Measurements from ENCODE around the gene BMP7.
"Not testable (repeated sequence)": the region's sequence is repeated elsewhere in the genome, so short reads cannot be mapped to it uniquely, and the experiment has no call there.

The BMP7 gene

DNA sequence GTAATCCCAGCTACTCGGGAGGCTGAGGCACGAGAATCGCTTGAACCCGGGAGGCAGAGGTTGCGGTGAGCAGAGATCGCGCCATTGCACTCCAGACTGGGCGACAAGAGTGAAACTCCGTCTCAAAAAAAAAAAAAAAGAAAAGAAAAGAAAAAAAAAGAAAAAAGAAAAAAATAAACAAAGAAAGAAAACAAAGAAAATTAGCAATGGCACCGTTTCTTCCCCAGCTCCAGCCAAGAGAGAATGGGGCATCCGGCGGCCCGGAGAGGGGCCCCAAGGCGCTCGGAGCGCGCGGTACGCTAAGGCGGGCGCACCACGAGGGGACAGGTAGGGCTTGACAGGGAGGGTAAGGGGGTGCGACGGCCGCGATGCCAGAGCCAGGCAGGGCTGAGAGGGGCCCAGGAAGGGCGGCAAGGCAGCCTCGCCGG lies 1.5 kb downstream of the BMP7 start:
- DNase-seq = not testable (repeated sequence)

DNA sequence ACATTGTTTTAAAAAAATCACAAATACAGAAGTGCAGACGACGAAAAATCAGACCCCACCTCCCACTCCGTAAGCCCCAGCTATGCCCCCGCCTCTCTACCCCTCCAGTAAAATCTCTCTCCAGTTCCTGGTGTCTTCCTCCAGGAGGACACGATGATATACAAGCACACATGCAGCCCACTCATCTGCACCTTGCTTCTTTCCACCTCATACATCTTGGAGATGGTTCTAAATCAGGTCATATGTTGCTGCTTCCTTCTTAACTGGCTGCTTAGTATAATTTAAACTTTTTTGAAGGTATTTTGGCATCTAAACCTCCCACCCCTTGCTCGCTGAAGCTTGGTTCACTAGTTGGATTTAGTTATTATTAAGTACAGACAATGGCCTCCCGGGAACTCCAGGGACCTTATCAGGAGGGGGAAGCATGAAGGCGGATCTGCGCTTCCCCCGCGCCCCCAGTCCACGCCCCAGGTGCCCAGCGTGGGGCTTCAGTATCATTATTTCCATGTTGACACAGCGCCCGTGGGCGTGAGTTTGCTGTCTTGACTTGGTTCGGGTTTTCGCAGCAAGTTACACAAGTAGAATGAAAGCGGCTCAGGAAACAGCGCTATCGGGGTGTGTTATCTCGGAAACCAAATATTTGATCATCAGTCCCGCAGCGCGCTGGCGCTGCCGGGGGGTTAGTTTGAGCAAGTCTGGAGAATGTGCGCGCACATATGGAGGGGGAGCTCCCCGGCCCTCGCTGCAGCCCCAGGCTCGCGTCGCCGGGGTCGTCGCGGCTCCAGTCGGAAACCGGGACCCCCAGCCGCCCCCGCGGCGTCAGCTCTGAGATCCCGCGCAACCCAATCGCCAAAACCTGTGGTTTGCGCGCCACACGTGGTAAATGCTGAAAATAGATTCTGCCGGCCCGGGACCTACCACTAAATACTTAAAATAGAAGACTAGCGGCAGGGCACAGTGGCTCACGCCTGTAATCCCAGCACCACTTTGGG lies 2.3 kb downstream of the BMP7 start:
- no peak for DNase-seq

DNA sequence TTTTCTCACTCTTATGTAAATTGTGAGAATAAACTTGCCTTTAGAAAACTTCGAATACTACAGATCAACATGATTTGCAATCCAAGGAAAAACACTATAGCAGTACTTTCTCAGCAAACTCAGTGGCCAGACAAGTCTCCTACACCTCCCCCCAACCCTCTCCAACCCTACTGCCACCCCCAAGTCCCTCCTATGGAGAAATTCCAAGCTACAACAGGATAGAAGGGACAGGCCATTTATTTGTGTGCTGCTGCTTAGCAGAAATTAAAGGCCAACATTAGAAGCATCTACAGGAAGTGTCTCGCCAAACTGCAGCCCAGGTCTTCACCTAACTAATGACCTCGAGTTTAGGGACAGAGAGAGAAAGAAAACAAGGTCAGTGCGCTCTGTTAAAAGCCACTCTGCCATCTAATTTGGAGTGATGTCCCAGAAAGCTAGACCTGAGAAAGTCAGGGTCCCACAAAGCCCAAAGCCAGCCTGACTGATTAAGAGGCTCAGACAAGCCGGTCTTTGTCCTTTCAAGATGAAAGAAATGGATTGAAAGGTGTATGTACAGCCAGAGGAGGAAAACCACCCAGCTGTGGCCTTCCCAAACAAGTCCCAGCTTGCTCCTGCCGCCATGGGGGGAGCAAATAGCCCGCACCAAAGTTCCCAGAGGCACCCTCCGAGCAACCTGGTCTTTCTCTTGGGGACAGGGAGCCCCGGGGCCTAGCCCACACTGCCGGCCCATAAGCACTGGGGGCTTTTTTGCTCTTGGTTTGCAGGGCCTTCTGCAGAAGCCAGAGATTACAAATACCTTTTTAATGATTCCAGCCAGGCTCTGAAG lies 3.4 kb downstream of the BMP7 start:
- no peak for DNase-seq

DNA sequence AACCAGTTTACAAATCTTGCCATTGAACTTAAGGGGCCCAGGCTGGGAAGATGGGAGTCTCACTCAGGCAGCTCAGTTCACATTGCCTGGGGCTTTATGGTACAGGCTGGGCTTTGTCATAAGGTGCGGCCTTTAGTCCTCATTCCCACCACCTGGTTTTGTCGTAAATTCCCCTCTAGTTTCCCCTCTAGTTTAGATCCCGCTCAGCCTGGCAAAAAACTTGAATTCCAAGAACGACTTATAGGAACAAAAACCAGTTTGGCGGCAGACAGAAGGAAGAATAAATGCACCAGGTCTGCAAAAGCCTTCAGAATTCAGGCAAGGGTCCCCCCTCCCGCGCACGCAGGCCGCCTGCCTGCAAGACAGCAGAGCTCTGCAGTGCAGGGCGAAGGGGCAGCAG lies 4.1 kb downstream of the BMP7 start:
- no peak for DNase-seq

DNA sequence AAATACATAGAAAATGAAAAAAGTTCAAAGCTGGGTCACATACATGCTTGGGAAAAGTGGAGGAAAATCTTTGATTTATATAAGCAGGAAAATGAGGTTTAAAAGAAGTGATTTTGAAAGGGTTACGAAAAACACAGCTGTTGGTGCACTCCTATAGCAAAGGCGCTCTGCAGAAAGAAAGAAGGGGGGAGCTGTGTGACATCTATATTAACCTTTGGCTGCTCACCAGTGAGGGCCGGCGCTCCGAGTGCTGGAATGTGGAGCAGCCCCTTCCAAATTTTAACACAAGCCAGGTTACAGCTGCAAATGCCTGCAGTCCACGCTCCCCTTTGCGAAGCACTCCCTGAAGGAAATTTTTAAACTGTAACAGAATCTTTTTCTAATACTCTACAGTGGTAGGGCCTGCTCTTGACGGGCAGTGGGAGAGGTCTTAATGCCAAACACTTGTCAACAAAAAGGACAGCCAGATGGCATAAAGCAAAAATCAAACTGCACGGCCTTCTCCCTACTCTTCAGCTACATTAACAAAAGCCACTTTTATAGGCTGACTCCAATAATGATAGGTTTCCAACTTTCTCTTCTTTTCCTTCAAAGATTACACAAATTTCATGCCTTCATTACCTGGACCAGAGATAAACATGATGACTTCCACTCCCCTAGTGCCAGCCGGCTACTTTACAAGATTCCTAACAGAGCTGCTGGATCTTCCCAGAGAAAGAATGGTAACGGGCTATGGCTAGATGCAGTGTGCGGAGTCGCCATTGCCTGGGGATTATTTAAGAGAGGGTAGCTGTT lies 4.8 kb downstream of the BMP7 start:
- no peak for DNase-seq

DNA sequence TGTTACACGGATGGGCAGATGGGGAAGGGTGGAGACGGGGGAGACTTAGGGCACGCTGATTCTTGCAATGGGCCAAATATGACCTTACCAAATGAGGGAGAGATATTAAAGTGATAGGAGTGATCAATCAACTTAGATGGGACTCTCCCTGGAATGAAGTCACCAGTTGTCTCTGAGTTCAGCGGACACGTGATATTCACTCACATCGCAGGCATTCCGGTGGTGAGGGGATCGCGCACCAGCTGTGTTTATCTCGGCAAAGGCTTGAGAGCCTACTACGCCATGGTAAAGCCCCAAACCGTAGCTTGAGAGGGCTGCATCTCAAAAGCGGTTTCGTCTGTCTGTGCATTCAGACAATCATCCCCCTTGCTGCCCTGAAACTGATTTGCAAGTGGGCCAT lies 5.5 kb downstream of the BMP7 start:
- DNase-seq = no peak

DNA sequence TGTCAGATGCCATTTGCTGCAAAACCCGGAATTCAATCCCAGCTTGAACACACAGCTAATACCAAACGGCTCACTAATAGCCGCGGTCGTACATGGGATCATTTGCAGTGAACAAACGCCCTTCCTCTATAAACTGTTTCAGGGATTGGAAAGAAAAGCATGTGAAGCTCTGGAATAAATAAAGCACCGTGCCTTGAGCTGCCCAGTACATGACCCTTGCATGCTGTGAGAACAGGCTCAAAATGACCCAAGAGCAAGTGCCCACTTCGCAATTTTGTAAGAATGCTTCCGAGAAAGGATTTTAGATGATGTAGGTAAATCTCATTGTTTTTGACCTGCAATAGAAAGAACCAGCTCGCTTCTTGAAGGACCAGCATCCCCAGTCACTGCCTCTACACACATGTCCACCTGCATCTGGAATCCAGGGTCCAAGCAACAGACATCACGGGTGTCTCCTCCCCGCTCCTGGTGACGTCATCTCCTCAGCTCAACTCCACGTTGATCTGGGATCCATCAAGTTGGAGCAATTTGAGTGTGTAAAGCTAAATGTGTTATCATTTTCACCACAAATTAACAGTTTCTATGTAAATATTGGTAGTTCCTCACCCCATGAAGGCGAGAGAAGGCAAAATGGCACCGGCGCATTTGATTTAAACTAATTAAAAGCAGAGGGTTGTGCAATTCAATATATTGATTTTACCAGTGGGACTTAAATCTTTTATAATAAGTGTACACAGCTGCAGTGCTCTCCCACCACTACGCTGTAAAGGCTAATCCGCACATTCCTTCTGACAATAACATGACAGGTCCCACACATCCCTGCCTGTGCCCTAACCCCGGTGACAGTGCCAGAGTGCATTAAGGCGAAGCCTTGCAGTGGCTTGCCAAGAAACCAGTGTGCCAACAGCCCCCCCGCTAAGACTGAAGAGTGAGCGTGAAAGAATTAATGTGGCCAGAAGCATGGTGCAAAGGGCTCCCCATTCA lies 6.2 kb downstream of the BMP7 start:
- DNase-seq = no peak

DNA sequence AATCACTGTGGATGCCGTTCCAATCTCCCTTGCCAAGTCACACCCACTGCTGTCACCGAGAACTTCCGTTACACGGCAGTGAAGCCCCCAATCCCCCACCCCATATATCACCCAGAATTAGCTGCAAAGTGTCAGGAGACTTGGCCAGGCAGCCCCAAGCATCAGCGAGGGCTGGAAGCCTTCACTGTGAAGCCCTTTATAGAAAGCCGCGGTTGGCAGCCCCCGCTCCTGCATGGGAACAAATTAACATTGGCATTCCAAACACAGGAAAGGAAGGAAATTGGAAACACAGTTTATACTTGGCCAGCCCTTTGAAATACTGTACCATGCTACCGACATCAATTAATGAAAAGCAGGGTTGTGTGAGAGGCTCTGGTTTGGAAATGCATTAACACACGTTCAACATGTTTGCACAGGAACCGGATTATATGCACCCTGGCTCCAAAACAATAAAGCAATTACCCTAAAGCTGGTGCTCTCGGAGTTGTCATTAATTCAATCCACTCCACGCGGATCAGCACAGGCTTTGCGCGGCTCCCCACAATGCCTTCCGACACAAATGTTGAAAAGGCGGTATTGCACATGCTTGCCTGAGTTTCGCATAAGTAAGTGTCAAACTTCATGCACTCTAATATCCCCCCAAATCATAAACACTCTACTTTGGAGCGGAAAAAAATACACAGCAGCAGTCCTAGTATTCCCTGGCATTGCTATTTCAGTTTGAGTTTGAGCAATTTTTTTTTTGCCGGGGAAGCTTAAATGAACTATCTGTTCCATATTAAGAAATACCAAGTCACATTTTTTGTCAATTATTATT lies 7.1 kb downstream of the BMP7 start:
- DNase-seq = no peak

DNA sequence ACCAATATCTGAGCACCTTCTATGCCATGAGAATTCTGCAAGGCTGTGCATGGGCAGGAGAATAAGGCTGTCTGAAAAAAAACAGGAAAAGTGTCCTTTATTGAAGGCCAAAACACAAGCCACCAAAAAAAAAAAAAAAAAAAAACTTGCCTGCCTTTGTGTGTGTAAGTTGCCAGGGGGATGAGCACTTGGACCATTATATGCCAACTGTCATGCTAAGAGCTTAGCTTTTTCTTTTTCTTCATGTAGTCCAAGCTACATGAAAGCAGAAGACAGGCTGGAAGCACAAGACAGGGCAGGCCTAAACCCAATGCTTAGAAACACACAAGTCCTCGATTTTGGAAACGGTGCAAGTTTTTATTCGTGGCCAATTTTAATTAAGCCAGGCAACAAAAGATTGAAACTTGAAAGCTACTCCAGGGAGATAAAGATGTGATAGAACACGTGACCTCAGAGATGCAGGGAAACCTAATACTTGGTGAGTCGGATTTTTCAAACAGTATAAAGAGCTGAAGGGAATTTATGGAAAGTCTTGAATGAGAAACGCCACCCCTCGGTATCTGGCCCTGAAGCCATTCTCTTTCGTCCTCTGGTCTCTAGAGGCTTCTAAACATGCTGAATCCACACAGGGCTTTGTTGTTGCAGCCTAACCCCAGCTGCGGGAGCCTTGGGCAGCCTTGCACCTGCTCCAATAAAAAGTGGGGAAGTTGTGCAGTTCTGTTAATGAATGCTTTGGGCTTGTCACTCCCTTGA lies 8.6 kb downstream of the BMP7 start:
- DNase-seq = no peak

DNA sequence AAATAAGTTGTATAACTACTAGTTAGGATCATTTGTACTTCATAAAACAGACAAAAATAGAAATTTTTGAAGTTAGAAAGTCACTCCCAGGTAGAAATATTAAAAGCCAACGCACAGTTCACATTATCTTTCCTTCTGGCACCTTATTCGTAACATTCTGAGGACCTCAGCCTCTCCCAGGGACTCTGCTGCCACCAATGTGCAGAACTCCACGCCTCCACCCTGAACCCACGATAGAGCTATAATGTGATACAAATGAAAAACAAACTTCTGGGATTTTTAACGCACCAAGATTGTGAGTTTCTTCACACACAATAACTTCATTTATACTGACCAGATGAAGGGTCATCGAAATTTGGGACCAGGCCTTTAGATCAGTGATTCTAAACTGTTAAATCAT lies 9.5 kb downstream of the BMP7 start:
- no peak for DNase-seq

DNA sequence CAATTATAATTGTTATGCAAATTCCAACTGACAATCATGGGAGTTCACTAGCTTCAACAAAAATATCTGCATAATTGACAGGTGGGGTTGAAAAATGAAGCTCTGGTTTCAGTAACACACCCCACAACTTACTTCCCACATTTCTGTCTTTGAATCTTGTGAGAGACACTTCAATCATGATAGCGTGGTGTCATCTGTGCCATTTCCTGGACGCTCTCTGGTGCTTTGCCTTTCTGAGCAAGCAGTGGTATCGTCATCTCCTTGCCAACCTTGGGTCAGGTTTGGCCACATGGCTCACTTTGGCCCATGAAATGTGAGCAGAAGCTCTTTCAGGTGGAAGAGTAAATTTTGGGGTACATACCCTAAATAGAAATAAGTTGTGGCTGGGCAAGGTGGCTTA lies 10.2 kb downstream of the BMP7 start:
- DNase-seq = no peak

DNA sequence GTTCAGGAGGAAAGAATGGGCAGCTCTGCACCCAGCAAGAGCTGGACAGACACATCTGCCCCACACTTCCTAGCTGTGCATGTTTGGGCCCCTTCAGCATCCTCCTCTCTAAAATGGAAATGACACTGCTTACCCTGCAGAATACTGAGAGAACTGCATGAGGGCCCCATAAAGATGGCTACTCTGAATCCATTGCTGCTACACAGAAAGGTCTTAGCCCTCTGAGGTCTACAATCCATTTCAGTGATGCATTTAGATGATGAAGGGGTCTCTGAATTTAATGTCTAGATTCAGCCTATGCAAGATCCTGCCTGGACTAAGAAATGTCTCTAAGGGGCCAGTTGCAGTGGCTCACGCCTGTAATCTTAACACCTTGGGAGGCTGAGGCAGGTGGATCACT lies 11.3 kb downstream of the BMP7 start:
- no peak for DNase-seq

DNA sequence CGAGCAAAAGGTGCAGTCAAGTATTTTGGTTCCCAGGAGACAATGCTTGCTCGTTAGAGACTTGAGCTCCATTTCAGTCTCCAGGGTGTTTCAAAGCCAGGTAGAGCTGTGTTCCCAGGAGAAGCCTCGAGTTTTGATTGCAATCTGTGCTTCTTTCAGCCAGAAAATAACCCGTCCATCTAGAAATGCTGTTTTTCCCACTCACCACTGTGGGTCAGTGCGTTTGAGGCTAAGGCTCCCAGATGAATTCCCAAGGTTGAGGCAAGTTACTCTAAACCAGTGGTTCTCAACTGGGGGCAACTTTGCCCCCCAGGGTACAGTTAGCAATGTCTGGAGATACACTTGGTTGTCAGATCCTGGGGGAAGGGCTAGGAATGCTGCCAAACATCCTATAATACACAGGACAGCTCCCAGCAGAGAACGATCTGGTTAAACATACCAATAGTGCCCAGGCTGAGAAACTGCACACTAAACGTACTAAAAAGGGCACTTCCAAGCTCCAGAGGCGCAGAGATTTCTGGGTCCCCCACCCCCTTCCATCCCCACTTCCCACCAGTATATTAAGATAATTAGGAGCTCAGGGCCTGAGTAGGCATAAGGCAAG lies 13.8 kb downstream of the BMP7 start:
- DNase-seq = no peak

DNA sequence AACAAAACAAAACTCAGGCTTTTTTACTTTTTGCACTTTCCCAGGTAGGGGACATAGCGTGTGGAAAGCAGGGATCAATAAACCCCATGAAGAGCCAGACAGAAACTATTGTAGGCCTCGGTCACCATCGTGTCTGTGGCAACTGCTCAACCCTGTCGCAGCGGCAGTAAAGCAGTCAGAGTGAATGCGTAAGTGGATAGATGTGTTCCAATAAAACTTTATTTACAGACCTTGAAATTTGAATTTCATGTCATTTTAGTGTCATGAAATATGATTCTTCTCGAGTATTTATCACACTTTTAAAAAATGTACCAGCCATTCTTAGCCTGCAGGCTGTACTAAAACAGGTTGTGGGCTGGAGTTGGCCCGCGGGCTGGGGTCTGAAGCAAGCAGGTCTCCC lies 14.5 kb downstream of the BMP7 start:
- no peak for DNase-seq

DNA sequence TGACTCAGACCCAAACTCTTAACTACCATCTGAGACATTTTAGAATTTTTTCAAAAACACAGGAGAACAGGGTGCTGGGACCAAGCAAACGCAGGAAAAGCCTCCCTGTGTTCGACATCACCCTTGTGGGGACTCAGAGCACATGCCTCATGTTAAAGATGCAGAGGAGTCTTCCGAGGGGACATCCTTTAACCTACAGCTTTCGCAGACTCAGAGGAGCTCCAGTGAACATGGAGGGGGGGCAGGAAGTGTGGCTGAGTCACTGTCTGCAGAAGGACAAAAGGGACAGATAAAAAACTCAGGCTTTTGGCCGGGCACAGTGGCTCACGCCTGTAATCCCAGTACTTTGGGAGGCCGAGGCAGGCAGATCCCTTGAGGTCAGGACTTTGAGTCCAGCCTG lies 15.1 kb downstream of the BMP7 start:
- DNase-seq = peak; percentile 16

DNA sequence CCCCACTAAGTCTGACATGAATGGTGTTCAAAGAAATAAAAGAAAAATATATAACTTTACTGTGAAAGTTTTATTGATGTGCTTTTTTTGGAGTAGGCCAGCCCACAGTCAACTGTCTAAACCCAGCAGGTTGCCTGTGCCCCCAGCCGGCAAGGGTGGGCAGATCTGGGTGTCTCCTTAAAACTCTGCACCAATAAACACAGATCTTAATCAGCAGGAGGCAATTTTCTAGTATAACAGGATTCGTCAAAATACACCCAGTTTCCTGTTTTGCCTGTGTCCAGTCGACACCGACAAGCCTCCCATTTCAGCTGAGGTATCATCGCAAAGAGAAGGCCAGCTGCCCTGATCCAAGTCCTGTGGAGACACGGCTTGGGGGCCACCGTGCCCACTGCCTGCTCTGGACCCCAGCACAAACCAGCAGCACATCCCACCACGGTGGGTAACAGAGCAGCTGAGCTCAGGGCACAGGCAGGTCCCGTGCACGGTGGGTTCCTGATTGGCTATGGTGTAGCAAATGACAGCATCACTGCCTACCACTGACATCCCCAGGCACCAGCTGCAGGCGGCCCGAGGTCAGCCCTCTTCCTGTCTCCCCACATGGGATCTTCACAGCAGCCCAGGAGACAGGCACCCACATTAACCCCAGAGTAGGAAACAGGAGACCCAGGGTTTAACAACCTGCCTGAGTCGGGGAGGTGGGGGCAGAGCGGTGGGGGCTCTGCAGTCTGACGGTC lies 15.7 kb downstream of the BMP7 start:
- peak; percentile 48 for DNase-seq

DNA sequence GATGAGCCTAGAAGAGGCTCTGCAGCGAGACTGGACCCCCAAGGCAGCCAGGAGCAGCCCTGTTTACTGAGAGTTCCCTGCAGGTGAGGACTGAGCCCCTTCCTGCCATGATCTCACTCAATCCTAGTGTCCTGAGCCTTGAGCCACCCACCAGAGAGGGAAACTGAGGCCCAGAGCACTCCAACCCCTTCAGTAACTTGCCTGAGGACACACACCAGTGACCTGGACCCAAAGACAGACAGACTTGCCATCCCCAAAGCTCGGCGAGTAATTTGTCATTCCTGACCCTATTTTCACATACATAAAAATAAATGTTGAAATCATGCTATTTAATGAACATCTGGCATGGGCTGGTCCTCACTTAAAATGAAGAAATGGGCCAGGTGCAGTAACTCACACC lies 16.7 kb downstream of the BMP7 start:
- DNase-seq = no peak

DNA sequence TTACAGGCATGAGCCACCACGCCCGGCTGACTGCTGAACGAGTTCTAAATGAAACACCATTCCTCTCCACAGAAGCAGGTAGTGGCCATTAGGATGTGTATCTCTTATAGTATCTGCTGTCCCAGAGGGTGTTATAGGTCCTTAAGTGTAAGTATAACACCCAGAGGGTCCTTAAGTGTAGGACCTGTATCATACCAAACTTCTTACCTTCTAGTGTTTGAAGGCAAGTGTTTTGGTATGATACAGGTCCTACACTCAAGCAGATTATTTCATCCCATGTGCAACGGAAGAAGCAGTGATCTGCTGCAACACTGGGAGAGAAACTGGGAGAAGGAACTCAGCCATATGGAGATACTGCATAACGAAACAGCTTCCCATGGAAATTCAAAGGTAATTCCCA lies 17.4 kb downstream of the BMP7 start:
- no peak for DNase-seq
